ENCODE results near the gene P3H4.

GRCh38 chr17:41760878-41761277, 50.9 kb downstream of the P3H4 start:
- no peak for TF ChIP-seq CTCF (conservative IDR thresholded peaks at IDR 0.05; ENCODE audit: low read depth, low read length)
- TF ChIP-seq EZH2phosphoT487 (IDR thresholded peaks at IDR 0.05; ENCODE audit: borderline replicate concordance, low read length) = no peak
